Measurements from ENCODE around the gene ISCU. TPM values are rescaled to one million over a fixed set of nuclear protein-coding genes. Genes with fewer than 3 reads are reported as not detected.
"Not testable (repeated sequence)": the region's sequence is repeated elsewhere in the genome, so short reads cannot be mapped to it uniquely, and the experiment has no call there.

Gene ISCU
- total RNA-seq, 4 donors from 2014 or later: 229 to 512 (median 248) TPM

DNA sequence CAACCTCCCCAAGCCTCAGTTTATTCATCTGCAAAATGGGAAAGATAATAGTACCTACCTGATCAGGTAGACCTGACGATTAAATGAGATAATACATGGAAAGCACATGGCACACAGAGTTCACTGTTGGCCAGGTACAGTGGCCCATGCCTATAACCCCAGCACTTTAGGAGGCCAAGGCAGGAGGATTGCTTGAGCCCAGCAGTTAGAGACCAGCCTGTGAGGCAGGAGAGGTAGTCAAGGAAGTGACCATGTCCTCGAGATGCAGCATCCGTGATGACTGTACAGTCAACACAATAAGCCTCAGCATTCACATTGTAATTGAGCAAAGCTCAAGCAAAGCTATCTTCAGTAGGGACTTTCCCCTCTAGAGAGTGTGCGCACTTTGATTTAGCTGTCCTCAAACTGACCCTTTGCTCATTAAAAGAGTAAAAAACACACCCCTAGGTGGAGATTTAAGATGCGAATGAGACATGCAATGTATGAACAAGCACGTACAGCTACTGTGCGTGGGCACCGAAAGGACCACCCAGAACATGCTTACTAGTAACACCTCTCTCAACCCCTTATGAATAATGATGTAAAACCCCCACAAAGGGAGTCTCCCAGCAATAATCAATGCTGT lies 9.9 kb downstream of the ISCU start:
- Histone ChIP-seq H3K9me3 (no peaks in the 10 kb centered on the region), H3K27me3 (no peaks in the 10 kb centered on the region), H3K4me3 (replicated peaks in 1 of 3) (no peak overlapping the region), H3K4me1 (peaks cover 0 to 19% of the 10 kb centered on the region in 2 donors), H3K36me3 (peaks cover 19 to 26% of the 10 kb centered on the region in 2 donors), H3K27ac (no peak overlapping the region)
- intact Hi-C loops (cut with DNase I): no loop called here
- no peak for DNase-seq
- TF ChIP-seq, protein P1, sequence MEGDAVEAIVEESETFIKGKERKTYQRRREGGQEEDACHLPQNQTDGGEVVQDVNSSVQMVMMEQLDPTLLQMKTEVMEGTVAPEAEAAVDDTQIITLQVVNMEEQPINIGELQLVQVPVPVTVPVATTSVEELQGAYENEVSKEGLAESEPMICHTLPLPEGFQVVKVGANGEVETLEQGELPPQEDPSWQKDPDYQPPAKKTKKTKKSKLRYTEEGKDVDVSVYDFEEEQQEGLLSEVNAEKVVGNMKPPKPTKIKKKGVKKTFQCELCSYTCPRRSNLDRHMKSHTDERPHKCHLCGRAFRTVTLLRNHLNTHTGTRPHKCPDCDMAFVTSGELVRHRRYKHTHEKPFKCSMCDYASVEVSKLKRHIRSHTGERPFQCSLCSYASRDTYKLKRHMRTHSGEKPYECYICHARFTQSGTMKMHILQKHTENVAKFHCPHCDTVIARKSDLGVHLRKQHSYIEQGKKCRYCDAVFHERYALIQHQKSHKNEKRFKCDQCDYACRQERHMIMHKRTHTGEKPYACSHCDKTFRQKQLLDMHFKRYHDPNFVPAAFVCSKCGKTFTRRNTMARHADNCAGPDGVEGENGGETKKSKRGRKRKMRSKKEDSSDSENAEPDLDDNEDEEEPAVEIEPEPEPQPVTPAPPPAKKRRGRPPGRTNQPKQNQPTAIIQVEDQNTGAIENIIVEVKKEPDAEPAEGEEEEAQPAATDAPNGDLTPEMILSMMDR (IDR thresholded peaks at IDR 0.05): no peak
- no peak for TF ChIP-seq POLR2A (IDR thresholded peaks at IDR 0.05)
- 80 to 87% methylated on average over 8 of the region's 8 CpGs for WGBS, 2 donors

DNA sequence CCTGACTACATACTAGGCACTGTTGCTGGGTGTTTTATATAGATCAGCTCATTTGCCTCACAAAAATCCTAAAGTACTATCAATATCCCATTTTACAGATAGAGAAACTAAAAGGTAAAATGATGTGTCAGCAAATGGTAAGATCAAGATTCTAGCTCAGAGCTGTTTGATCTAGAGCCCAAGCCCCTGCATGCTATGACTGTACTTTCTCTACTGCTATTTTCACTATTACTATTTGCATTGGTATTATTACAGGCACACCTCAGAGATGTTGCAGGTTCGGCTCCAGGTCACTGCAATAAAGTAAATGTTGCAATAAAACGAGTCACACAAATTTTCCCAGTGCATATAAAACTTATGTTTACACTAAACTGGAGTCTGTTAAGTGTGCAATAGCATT lies 10.9 kb downstream of the ISCU start:
- intact Hi-C loops (cut with DNase I): no loop called here
- WGBS, 2 donors: 71 to 77% methylated on average over 2 of the region's 2 CpGs
- DNase-seq: no peak
- no peaks in the 10 kb centered on the region for H3K27me3 ChIP-seq
- no peak overlapping the region for H3K27ac ChIP-seq
- no peaks in the 10 kb centered on the region for H3K9me3 ChIP-seq
- no peak for TF ChIP-seq POLR2A (IDR thresholded peaks at IDR 0.05)
- TF ChIP-seq, protein P1 (IDR thresholded peaks at IDR 0.05): no peak
- H3K4me1 ChIP-seq: peaks cover 0 to 11% of the 10 kb centered on the region in 2 donors
- peaks cover 12 to 16% of the 10 kb centered on the region in 2 donors for H3K36me3 ChIP-seq
- H3K4me3 ChIP-seq (replicated peaks in 1 of 3): no peak overlapping the region

DNA sequence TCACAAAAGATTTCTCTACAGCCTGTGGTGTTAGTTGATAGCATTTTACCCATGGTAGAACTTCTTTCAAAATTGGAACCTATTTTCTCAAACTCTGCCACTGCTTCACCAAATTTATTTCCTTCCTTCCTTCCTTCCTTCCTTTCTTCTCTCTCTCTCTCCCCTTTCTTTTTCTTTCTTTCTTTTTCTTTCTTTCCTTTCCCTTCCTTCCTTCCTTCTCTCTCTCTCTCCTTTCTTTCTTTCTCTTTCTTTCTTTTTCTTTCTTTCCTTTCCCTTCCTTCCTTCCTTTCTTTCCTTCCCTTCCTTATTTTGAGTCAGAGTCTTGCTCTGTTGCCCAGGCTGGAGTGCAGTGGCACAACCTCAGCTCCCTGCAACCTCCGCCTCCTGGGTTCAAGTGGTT lies 11.9 kb downstream of the ISCU start:
- H3K36me3 ChIP-seq; intact Hi-C loops (cut with DNase I); H3K9me3 ChIP-seq; H3K27ac ChIP-seq; H3K4me3 ChIP-seq (replicated peaks in 1 of 3); H3K4me1 ChIP-seq; DNase-seq; H3K27me3 ChIP-seq: not testable (repeated sequence)
- 97 to 100% methylated on average over 1 of the region's 1 CpG for WGBS, 2 donors

DNA sequence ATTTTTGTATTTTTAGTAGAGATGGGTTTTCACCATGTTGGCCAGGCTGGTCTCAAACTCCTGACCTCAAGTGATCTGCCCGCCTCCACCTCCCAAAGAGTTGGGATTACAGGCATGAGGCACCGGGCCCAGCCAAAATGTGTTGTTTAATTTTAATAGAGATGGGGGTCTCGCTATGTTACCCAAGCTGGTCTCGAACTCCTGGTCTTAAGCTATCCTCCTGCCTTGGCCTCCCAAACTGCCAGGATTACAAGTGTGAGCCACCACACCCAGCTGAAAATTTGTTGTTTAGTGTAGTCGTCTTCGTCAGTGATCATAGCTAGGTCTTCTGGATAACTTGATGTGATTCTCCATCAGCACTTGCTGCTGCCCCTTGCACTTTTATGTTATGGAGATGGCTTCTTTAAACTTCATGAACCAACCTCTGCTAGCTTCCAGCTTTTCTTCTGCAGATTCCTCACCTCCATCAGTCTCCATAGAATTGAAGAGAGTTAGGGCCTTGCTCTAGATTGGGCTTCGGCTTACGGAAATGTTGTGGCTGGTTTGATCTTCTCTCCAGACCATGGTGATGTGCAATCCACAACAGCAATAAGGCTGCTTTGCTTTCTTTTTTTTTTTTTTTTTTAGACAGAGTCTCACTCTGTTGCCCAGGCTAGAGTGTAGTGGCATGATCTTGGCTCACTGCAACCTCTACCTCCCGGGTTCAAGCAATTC lies 13.0 kb downstream of the ISCU start:
- DNase-seq: no peak
- H3K9me3 ChIP-seq: no peaks in the 10 kb centered on the region
- H3K27me3 ChIP-seq: no peaks in the 10 kb centered on the region
- H3K36me3 ChIP-seq: no peaks in the 10 kb centered on the region
- peaks cover 0 to 8% of the 10 kb centered on the region in 2 donors for H3K4me1 ChIP-seq
- 93 to 96% methylated on average over 9 of the region's 9 CpGs for WGBS, 2 donors
- H3K27ac ChIP-seq: no peak overlapping the region
- intact Hi-C loops (cut with DNase I): no loop called here
- no peak overlapping the region for H3K4me3 ChIP-seq (replicated peaks in 1 of 3)
- TF ChIP-seq POLR2A (IDR thresholded peaks at IDR 0.05): no peak
- TF ChIP-seq, protein P1 (IDR thresholded peaks at IDR 0.05): no peak

DNA sequence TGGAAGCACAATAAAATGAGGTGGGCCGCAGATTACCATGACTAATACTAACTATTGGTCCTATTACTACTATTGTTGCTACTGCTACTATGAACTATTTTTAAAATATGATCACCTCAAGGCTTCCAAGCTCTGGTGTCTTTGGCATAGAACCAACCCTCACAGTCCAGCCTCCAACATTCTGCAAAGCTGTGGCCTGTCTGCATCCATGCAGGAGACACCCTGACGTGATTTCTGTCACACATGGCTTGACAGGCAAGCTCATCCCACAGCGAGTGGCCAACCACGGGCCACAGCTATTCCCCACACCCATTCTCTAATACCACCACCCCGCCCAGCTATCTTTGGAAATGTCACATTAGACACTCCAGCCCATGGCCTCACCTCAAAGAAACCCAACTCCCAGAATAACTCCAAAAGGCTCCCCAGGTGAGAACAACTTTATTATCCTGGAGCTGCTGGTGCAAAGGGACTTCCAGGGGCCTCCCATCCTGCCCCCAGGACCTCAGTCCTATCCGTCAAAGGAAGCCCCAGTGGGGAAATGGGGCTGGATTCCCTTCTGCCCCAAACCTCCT lies 14.4 kb downstream of the ISCU start:
- H3K27me3 ChIP-seq: no peaks in the 10 kb centered on the region
- DNase-seq: no peak
- no peak overlapping the region for H3K4me3 ChIP-seq (replicated peaks in 1 of 3)
- H3K27ac ChIP-seq: no peak overlapping the region
- H3K4me1 ChIP-seq: peaks cover 0 to 5% of the 10 kb centered on the region in 2 donors
- no peaks in the 10 kb centered on the region for H3K9me3 ChIP-seq
- no peaks in the 10 kb centered on the region for H3K36me3 ChIP-seq
- intact Hi-C loops (cut with DNase I): no loop called here
- TF ChIP-seq POLR2A (IDR thresholded peaks at IDR 0.05): no peak
- TF ChIP-seq, protein P1 (IDR thresholded peaks at IDR 0.05): no peak
- 82 to 92% methylated on average over 6 of the region's 6 CpGs for WGBS, 2 donors

All from thyroid gland (tissue), 4 donors.